Stimulated activated CD8-positive, alpha-beta memory T cell treated with anti-CD3 and anti-CD28 coated beads, Interleukin-4, amount 100 ng/mL, for 48 hours (primary cell): Measurements from ENCODE around the gene IDH2.

Source experiments
- DNase-seq: peaks from one replicate; pipeline ENCODE4 v3.0.0-alpha.2; 2020

IDH2 gene

DNA sequence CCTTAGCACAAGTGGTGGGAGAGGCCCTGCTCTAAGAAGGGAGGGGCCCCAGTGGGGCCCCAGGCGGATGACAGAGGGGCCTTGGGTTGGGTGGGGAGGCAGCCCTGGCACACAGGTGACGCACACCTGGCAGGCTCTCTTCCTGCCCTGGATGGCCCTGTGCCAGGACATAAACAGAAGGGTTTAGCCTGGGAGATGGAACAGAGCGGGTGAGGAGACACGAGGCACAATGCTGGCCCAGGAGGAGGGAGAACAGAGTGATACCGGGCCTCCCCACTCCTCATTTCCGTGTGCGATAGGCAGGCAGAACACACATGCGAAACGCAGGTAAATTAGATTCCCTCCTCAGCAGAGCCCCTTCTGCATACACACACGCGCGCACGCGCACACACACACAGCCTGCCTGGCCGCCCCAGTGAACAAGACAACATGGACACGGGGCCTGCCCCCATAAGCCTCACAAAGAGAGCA lies 39.8 kb downstream of the IDH2 start:
- no peak for DNase-seq

DNA sequence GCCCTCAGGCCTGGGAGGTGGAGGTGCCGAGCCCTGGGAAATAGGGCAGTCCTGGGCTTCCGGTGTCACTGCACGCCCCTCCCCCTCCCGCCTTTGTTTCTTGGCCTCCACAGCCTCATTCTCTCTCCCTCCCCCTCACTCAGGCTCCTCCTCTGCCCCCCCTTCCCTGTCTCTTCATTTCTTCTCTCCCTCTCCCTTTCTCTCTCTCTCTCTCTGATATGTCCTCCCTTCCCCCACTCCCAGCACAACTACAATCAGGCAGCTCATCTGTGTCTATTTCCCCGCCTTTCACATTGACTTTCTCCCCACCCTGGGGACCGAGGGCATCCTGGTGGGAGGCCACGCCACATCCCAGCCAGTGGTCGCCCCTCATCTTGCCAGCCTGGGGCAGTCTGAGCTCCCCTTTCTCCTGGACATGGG lies 40.2 kb downstream of the IDH2 start:
- DNase-seq = peak; percentile 52

DNA sequence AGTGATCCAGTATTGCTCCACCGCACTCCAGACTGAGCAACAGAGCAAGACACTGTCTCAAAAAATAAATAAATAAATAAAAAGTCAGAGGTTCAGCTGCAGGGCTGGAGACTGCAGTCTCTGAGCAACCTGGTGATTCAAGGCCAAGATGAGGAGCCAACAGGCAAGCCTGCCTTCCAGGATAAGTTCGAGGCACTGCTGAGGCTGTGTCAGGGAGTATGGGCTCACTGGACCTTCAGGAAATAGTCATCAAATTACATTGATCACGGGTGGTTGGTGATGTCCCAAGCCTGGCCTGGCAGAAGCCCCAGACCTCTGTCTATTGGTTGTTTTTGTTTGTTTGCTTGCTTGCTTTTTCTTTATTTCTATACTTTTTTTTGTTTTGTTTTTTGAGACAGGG lies 41.5 kb downstream of the IDH2 start:
- no peak for DNase-seq

DNA sequence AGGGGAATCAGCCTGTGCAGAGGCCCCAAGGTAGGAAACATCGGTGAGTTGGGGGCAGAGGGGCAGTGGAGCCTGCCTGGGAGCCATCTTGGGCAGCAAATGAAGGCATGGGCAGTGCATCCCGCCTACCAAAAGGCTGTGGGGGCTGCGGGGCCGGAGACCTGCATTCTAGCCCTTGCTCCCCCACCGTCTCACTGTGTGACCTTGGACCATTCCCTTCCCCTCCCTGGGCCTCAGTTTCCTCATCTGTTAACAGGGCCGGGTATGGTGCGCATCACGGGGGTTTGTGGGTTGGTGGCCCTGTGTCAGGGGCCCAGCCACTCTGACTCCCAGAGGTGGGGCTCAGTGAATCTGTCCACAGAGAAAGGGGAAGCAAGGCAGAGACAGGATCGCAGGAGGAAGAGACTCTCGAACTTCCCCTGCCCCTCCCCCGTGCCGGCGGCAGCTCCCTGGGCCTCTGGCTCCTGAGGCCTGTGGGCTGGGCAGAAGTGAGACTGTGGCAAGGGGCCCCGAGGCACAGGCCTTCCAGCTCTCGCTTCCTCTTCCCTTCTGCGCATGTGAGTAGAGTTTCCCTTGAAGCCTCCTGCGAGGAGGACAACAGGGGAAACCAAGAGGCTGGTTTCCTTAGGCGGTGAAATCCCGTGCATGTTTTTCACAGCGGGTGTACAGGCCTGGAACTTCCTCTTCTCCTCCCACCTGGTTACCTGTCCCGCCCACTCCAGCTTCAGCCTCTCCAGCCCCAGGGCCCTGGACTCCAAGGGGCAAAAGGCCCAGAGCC lies 42.9 kb downstream of the IDH2 start:
- DNase-seq = peak; percentile 86

DNA sequence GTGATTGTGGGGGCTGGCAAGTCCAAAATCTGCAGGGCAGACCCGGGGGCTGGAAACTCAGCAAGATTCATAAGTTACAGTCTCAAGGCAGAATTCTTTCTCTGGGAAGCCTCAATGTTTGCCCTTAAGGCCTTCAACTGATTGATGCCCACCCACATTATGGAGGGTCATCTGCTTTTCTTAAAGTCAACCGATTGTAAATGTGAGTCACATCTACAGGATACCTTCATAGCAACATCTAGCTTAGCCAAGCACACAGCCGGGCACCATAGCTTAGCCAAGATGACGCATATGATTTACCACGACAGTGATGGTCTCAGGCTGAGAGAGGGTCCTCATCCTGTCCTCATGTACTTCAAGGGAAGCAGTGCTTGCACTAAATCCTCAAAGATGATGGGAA lies 43.5 kb downstream of the IDH2 start:
- no peak for DNase-seq

DNA sequence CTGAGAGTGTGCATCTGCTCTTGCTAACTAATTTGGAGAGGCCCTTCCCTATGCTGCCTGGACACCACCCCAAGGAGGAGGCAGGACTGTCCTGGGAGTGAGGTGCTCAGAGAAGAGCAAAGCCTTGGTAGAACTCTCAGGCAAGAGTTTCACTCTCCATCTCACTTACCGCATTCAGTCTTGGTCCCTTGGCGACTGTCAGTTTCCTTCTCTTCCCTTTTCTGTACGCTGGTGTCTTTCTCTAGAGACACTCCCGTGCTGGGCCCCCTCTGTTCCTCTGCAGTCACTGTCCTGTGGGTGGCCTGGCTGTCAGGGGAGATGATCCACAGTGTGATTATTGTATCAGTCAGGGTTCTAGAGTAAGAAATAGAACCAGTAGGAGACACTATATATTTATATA lies 44.0 kb downstream of the IDH2 start:
- DNase-seq = peak; percentile 37

DNA sequence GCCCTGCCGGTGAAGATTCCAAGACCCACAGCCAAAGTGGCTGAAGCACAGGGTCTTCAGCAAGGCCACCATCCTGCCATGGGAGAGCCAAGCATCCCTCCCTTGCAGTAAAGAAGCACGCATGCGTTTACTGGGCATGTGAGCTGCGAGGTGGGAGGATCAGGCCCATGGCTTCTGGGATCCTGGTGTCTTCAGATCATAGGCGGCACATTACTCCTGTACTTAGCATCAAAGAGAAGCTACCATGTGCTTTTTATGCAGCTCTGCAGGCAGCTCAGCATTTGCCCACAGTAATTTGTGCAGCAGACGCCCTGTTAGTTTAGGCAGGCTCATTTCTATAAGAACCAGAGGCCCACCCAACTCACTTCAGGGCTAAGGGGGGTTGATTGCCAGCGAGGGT lies 45.7 kb downstream of the IDH2 start:
- no peak for DNase-seq

DNA sequence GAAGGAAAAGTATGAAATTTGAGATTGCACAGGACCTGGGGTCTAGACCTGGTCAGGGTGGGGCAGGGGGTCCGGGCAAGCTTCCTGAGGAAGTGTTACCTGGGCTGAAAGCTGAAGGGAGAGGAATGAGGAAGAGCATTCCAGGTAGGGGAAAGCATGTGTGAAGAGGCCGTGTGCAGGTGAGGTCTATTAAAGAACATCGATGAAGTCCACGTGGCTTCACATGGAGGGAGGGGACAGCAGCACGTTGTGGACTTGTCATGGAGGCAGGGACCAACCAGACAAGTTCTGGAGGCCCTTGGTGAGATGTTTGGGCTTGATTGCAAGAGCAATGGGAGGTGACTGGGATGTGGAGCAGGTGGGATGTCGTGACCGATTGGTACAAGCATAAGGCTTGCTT lies 47.1 kb downstream of the IDH2 start:
- DNase-seq = no peak

DNA sequence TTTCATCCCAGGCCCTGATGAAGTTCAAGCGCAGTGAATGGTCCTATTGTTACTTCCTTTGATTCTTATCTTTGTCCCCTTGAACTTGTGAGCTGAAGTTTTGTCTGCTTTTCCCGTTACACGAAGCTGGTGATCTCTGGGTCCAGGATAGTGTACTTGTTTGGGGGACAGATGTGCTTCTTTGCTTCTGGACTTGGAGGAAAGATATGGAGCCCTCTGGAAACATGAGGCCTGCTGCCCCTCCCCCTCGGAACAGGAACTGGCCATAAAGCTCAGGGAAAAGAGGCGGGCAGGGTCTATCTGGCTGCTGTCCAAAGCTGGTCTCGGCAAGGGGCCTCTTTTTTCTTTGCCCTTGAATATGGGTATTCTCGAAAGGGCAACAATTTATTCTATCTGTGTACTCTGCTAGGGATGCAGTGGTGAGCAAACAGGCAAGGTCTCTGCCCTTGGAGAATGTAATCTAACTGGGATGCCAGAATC lies 47.6 kb downstream of the IDH2 start:
- DNase-seq = no peak

DNA sequence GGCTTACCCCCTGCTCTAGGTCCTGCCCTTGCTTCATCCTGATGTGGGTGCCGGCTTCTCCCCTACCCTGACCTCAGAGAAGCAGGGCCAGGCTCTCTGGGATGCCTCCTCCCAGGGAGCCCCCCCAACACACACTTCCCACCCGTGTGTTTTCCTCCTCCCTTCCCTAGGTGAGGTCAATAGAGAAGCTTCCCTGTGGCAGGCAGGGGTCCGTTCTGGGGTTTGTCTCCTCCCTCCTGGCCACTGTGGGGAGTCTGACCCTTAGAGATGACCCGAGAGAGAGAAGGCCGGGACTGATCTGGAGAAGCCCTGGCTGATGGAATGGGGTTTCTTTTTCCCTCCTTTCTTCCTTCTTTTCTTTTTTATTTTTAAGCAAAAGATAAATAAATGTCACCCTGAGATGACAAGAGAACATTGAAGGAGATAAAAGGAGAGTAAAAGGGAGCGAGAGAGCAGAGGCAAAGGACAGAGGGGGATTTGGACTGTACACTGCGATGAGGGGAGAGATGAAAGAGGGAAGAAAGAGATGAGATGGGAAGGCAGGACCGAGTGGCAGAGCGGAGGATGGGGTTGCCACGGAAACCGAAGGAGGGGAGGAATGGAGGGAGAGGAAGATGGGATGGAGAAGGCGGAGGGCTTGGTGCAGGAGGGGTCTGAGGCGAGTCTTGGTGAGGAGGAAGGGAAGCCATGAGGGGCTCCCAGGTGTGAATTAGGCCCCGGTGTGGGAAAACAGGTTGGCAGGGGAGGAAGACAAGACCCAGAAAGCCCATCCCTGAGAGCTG lies 48.4 kb downstream of the IDH2 start:
- no peak for DNase-seq

DNA sequence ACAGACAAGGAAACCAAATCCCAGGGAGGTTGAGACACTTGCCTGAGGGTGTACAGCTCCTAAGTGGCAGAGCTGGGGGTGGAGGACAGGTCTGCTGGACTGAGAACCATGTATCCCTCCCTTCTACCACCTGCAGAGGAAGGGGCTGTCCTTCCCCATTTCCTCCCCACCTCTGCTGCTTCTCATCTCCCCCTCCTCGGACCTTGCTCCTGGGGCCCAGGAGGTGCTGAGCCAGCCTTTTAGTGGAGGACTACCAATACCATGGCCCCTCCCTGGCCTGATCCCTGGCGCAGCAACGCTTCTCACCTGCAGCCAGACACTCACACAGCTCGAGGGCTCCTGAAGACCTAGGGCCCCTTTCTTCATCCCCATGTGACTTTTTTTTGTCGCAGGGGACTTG lies 50.4 kb downstream of the IDH2 start:
- no peak for DNase-seq

DNA sequence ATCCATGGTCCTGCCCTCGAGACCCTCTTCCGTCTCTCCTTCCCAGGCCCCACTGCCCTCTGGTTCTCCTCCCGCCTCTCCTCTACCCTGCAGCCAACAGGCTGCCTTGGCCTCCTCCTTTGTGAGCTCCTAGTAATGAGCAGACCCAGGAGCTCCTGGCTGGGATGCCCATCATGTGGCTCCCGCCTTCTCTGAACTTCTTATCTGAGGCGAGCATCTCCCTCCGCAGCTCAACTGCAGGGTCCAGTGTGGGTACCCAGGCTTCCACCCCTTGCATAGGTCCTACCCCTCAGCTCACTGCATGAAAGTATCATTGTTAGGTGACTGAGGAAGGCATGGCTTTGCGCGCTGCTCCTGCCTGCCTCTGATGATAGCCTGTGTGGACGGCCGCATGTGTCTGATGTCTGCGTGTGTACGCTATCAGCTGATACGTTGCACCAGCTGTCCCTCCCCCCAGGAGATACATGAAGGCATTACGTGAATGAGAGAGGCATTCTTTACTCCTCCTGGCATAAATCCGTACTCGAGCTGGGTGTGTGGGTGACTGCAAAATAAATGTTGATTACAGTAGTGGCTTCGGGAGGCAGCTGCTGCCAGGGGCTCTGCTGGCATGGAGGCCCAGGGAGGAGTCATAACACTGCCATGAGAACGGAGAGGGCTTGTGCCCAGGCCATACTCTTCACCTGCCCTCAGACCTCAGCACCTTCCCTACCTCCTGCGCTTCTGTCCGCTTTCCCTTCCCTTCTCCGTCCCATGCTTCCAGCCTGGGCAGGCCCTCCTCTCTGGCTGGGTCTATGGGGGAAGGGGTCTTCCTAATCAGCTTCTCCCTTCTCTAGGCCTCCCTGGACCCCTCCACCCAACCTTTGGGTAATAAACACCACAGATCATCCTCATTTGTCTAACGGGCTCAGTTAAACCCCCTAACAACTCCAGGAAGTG lies 52.3 kb downstream of the IDH2 start:
- DNase-seq = no peak

DNA sequence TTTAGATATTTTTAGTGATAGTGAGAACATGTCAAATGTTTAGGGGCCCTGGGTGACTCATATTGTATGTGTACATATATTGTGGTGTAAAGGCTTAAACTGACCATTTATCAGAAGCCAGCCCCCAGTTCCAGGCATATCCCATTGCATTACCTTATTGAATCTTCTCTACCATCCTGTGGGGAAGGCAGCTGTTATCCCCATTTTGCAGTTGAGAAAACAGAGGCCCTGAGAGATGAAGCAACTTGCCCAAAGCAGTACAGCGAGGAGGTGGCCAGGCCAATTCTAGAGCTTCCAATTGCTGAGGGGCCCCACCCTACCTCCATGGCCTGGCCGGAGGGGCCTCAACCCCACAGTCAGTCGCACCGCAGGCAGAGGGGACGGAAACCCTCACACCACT lies 53.2 kb downstream of the IDH2 start:
- no peak for DNase-seq

DNA sequence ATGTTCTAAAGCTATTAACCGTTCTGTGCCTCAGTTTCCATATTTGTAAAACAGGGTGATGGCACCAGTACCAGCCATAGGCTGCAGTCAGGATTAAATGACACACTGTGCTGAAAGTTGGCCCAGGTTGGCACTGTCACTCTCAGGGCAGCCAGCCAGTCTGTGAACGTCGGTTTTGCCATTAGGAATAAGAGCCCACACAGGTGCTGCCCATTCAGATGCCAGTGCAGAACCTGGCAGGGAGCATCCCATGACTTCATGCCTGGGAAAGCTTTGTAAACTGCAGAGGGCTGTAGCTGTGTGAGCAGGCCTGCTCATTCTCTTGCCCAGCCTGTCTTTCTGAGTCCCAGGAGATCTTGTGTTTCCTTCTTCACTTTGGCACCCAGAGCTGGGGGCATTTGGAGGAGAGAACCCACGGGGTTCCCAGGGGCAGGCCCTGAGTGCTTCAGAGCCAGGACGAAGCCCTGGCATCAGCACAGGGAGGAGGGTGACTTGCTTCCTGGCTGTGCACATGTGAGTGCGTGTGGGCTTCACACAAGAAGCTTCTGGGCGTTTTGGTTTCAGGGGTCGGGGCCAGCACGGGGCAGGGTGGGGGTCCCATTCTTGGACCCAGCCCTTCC lies 54.2 kb downstream of the IDH2 start:
- DNase-seq = no peak

DNA sequence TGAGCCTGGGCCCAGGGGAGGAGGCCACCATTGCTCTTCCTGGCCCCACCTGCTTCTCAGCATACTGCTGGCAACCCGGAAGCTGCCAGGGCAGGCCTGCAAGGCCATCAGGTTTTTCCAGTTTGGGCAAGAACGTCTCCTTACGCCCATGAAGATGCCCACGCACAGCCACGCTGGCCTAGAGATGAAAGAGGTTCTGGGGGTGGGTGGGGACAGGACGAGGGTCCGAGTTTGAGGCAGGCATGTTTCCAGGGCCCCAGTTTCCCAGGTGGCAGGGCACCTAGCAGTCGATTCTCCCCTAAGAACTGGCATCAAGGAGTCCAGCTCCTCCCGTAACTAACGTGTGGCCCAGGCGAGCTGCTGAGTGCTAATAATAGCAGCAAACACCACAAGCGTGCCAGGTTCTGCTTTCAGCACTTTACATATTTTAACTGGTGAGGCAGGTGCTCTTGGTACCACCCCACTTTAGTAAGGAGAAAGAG lies 55.3 kb downstream of the IDH2 start:
- no peak for DNase-seq

DNA sequence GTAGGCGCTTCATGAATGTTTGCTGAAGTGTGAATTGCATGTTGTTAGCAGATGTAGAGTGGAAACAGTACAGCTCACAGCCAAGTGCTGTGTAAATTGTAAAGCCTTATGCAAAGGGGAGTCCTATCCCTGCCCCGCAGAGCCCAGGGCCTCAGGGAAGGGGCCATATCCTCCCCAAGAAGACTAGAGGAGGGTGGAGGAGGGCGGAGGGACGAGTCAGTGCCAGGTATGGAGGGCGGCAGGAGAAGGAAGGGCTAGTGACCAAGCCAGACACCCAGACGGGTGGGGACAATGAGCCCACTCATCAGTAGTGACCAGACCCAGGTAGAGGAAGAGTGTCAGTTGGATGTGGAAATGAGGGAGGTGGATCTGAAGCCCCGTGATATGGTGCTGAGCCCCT lies 56.0 kb downstream of the IDH2 start:
- DNase-seq = no peak

DNA sequence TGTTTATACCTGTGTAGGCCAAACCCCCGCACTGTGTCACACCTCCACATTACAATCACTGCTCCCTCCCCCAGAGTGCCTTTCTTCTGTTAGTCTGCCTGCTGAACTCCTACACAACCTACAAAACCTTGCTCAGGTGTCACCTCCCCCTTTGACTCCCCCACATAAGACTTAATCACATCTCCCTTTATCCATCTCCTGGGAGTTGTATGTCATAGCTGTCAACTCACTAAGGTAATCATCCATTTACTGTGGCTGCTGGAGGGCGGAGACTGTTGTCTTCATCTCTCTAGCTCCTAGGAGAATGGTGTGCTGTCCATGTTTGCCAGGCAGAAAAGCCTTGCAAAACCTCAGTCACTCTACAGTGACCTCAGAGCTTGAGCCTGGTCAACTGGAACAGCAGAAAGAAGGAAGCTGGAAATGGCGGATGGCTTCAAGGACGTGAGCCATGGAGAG lies 57.3 kb downstream of the IDH2 start:
- no peak for DNase-seq

DNA sequence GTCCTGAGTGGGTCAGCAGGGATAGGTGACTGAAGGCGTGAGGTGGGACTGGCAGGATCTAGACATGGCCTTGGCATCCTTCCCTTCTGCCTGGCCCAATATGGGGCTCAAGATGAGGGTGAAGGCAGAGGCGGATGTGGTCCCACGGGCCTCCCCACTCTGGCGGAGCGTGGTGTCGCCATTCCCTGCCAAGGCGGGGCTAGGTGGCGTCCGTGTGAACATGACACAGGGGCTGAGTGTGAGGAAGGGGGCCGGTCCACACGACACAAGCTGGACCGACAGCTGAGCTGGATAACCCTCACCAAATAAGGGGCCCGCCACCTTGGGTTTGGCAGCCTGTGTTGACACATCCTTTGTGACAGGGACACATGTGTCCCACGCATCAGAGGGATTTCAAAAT lies 58.1 kb downstream of the IDH2 start:
- DNase-seq = no peak

DNA sequence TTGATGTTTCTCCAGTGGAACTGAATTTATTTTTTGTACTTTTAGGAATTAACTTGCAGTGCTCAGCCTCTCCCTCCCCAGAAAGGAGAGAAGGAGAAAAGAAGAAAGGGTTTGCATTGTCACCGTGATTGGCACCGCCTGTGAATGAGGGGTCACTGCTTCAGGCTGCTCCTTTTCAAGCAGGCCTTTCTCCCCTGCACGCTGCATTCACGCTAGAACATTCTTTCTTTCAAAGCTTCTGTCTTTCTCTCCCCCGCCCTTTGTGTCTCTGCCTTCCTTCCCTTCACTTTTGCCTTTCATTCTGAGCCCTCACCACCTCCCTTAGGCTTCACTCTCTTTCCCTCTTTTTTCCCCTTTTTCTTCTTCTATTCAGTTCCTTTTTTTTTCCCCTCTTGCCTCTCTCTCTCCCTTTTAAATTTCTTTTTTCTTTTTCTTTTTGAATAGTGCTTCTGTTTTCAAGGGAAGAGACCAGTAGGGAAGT lies 58.7 kb downstream of the IDH2 start:
- no peak for DNase-seq

DNA sequence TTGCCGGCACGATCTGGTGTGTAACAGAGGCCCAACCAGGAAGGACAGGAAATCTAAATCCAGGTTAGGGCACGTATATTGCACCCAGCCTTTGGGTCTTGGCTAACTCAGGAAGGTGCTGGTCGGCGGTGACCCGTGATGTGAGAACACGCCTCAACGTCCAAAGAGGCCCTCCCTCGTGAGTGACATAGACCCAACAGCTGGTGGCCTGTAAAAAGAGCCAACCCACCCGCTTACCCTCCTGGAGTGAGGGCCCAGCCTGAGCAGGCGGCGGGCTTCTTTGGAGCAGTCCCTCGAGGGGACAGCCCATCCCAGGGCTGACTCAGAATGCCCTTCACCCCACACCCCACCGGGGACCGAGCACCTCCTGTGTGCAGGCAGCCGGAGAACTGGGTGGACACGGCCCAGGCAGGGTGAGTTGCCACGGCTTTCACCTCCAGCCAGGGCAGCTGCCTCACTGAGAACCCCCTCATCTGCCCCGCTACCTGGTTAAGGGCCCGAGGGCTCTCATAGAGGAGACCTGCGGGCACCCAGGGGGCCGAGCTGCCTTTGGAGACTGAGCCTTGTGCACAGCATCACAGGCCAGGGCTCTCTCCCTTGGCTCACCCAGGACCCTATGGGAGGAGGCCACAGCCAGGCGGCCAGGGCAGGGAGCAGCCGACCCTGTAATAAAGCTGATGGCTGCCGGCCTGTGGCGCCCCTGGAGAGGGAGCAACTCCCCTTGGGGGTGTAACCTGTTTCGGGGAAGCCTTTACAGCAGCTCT lies 59.3 kb downstream of the IDH2 start:
- no peak for DNase-seq

DNA sequence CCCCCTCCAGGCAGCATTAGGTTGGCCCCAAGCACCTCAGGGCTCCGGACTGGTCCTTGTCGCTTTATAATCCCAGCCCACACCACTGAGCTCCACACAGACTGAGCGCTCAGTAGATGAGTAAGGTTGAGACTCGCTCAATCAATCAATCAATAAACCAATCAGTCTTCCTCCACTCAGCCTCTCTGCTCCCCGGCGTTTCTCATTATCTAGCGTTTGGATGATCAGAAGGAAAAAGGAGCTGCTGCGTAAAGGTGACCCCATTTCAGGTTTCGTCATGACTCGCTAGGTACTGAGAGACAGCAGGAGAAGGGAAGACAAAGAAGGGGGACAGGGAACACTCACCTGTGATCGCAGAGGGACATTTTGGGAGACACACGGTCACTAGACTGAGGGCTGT lies 59.9 kb downstream of the IDH2 start:
- no peak for DNase-seq
